ENCODE data around the gene OR8B3. TPM values are rescaled to one million over a fixed set of nuclear protein-coding genes. Genes with fewer than 3 reads are reported as not detected.

Gene OR8B3
- total RNA-seq, 1 donor from 2014 or later: not detected

GRCh38 chr11:124376280-124376679 lies 22.5 kb downstream of the OR8B3 start:
- peaks cover 13% of the 10 kb centered on the region for H3K27me3 Mint-ChIP-seq (ENCODE audit: low read depth)
- H3K27ac Mint-ChIP-seq (ENCODE audit: unreplicated experiment): no peak overlapping the region
- H3K4me1 Mint-ChIP-seq (ENCODE audit: low read depth): no peaks in the 10 kb centered on the region
- H3K4me3 Mint-ChIP-seq (ENCODE audit: unreplicated experiment): no peak overlapping the region
- no peak for TF ChIP-seq CTCF (IDR thresholded peaks at IDR 0.05)
- no peak for DNase-seq (ENCODE audit: low spot score)
- H3K36me3 Mint-ChIP-seq (ENCODE audit: low read depth): no peaks in the 10 kb centered on the region
- H3K9me3 Mint-ChIP-seq (ENCODE audit: low read depth): no peaks in the 10 kb centered on the region

GRCh38 chr11:124359566-124359965 lies 39.3 kb downstream of the OR8B3 start:
- TF ChIP-seq CTCF (IDR thresholded peaks at IDR 0.05): no peak
- DNase-seq (ENCODE audit: low spot score): no peak
- Mint-ChIP-seq H3K9me3 (ENCODE audit: low read depth) (no peaks in the 10 kb centered on the region), H3K4me1 (ENCODE audit: low read depth) (no peaks in the 10 kb centered on the region), H3K4me3 (ENCODE audit: unreplicated experiment) (no peak overlapping the region), H3K27ac (ENCODE audit: unreplicated experiment) (no peak overlapping the region), H3K27me3 (ENCODE audit: low read depth) (peaks cover 34% of the 10 kb centered on the region), H3K36me3 (ENCODE audit: low read depth) (no peaks in the 10 kb centered on the region)

- no peak overlapping the region for H3K4me3 Mint-ChIP-seq (ENCODE audit: unreplicated experiment)
- no peak overlapping the region for H3K27ac Mint-ChIP-seq (ENCODE audit: unreplicated experiment)
- peaks cover 31% of the 10 kb centered on the region for H3K9me3 Mint-ChIP-seq (ENCODE audit: low read depth)
- no peaks in the 10 kb centered on the region for H3K36me3 Mint-ChIP-seq (ENCODE audit: low read depth)
- no peaks in the 10 kb centered on the region for H3K4me1 Mint-ChIP-seq (ENCODE audit: low read depth)
- no peak for TF ChIP-seq CTCF (IDR thresholded peaks at IDR 0.05)
- no peak for DNase-seq (ENCODE audit: low spot score)
- peaks cover 3% of the 10 kb centered on the region for H3K27me3 Mint-ChIP-seq (ENCODE audit: low read depth)
Observed at GRCh38 chr11:124346311-124346955, 52.4 kb downstream of the OR8B3 start.

Other genes with a start within 250 kb of the OR8B3 start
- not detected in 3 replicates for gene OR10D3, start 215.7 kb downstream of the OR8B3 start, total RNA-seq
- gene OR8G1, start 157.9 kb downstream of the OR8B3 start, total RNA-seq: not detected in 3 replicates
- 0.20 TPM in 1 of 3 replicates, not detected in the others for gene OR8G5, start 142.6 kb downstream of the OR8B3 start, total RNA-seq
- gene OR8D1, start 85.1 kb downstream of the OR8B3 start, total RNA-seq: not detected in 3 replicates
- gene OR8D2, start 78.8 kb downstream of the OR8B3 start, total RNA-seq: not detected in 3 replicates
- not detected in 3 replicates for gene OR8B2, start 14.5 kb downstream of the OR8B3 start, total RNA-seq
- not detected in 3 replicates for gene OR8B4, start 25.8 kb upstream of the OR8B3 start, total RNA-seq
- gene OR8B8, start 46.7 kb upstream of the OR8B3 start, total RNA-seq: not detected in 3 replicates
- not detected in 3 replicates for gene OR8B12, start 144.6 kb upstream of the OR8B3 start, total RNA-seq
- gene OR8A1, start 171.0 kb upstream of the OR8B3 start, total RNA-seq: 0.07 to 0.23 TPM in 2 of 3 replicates, not detected in the other
- not detected in 3 replicates for gene PANX3, start 212.4 kb upstream of the OR8B3 start, total RNA-seq
- gene TBRG1, start 223.8 kb upstream of the OR8B3 start, total RNA-seq: 22.4 to 30.9 TPM (median 30.0 TPM) in 3 replicates

Data from chondrocyte (in vitro differentiated cells).